CD4-positive, alpha-beta T cell (primary cell): ENCODE results near the gene CLINT1. TPM values are rescaled to one million over a fixed set of nuclear protein-coding genes. Genes with fewer than 3 reads are reported as not detected.

Experiments used
- ATAC-seq: fragments of 200-7000 bp; cut with Tn5 transposase; one replicate; pipeline ENCODE4 v1.10.0; 2022; ENCODE audit warnings: mild to moderate bottlenecking; ENCODE audit not compliant: poor library complexity
- CTCF ChIA-PET: fragments of 350-600 bp; sonication (Branson Sonifier 250); formaldehyde crosslinking; loops from one replicate; lab custom pipeline; 2021; ENCODE audit warnings: antibody characterized with exemption, inconsistent platforms; lab: Charles Lee
- POLR2A ChIA-PET: fragments of 350-600 bp; sonication (Branson Sonifier 250); formaldehyde crosslinking; loops from one replicate; lab custom pipeline; 2021; ENCODE audit warnings: antibody characterized with exemption, inconsistent platforms; lab: Charles Lee
- DNase-seq, 14 experiments: peaks; one replicate each; pipeline ENCODE4 v3.0.0-alpha.2; 2013 to 2020; ENCODE audit warnings: mixed read lengths in 2 of 14
- H3K27ac ChIP-seq, 2 donors: one replicate each; pipeline versions ENCODE4 v1.5.1 to v1.7.0; 2013; ENCODE audit warnings: low read length in 2 of 2, low read depth in 1 of 2, mild to moderate bottlenecking in 1 of 2
- H3K27me3 ChIP-seq, 2 experiments: 1 replicate in 1 of 2; 2 replicates in 1 of 2; pipeline versions ENCODE4 v1.6.1 to v1.7.0; 2013; ENCODE audit warnings: low read length in 2 of 2, control low read depth in 1 of 2, mild to moderate bottlenecking in 1 of 2, moderate library complexity in 1 of 2; ENCODE audit not compliant: insufficient read depth in 2 of 2, control insufficient read depth in 1 of 2
- H3K36me3 ChIP-seq: one replicate; pipeline ENCODE4 v1.6.1; 2013; ENCODE audit warnings: low read length, control low read depth; ENCODE audit not compliant: insufficient read depth
- H3K4me1 ChIP-seq: one replicate; pipeline ENCODE4 v1.6.1; 2013; ENCODE audit warnings: low read length, control low read depth; ENCODE audit not compliant: insufficient read depth
- H3K4me3 ChIP-seq: one replicate; pipeline ENCODE4 v1.5.1; 2013; ENCODE audit warnings: mild to moderate bottlenecking, low read length, moderate library complexity
- H3K9me3 ChIP-seq, 2 experiments: 1 replicate in 1 of 2; 2 replicates in 1 of 2; pipeline versions ENCODE4 v1.6.1 to v1.7.0; 2013; ENCODE audit warnings: low read length in 2 of 2, mild to moderate bottlenecking in 2 of 2, control low read depth in 1 of 2, moderate library complexity in 1 of 2; ENCODE audit not compliant: control insufficient read depth in 1 of 2, insufficient read depth in 1 of 2
- H3K27ac Mint-ChIP-seq: one replicate; pipeline ENCODE4 v1.8.0; 2020; ENCODE audit warnings: mixed read lengths
- H3K27me3 Mint-ChIP-seq: one replicate; pipeline ENCODE4 v1.8.0; 2021; ENCODE audit warnings: mixed read lengths
- H3K36me3 Mint-ChIP-seq: one replicate; pipeline ENCODE4 v1.8.0; 2021; ENCODE audit warnings: low read depth, mixed read lengths
- H3K4me1 Mint-ChIP-seq: one replicate; pipeline ENCODE4 v1.8.0; 2021; ENCODE audit warnings: low read depth, mixed read lengths
- H3K4me3 Mint-ChIP-seq: one replicate; pipeline ENCODE4 v1.8.0; 2020; ENCODE audit warnings: mild to moderate bottlenecking, mixed read lengths
- H3K9me3 Mint-ChIP-seq: one replicate; pipeline ENCODE4 v1.8.0; 2020; ENCODE audit warnings: mixed read lengths
- intact Hi-C, 2 experiments: fragments of 100-400 bp; cut with DNase I in 1 of 2; cut with micrococcal nuclease in 1 of 2; formaldehyde crosslinking; loops; one replicate each; pipeline versions ENCODE4 v1.15.1 to v1.9.0; 2023 to 2025; cut with DNase I, micrococcal nuclease
- total RNA-seq, 174 experiments: library from RNA in 2 of 174; stranded (reverse) in 2 of 174; gene quantifications; one replicate each; pipeline ENCODE4 v1.2.3 and lab custom pipeline; 2021 to 2026
- TF ChIP-seq, protein P1 (sequence below): fragments of 200-600 bp; IDR thresholded peaks from one replicate; pipeline ENCODE4 v1.8.0; 2022; ENCODE audit warnings: antibody characterized with exemption, mild to moderate bottlenecking

CLINT1 gene
- total RNA-seq, 2 experiments from 2014 or later, result 89.9 to 91.3 TPM

DNA sequence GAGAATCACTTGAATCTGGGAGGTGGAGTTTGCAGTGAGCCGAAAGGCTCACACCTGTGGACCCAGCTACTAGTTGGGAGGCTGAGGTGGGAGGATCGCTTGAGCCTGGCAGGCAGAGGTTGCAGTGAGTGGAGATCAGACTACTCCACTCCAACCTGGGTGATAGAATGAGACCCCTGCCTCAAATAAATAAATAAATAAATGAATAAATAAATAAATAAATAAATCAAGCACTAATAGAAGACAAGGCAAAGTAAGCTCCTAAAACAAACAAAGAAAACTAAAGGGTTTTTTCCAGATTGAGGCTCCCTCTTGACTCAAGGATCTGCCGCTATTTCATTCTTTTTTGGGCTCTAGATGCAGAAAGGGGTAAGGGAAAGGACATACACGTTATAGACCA, 34.7 kb upstream of the CLINT1 start:
- Mint-ChIP-seq H3K27ac (no peak overlapping the region), H3K36me3 (no peaks in the 10 kb centered on the region), H3K4me1 (peaks cover 15% of the 10 kb centered on the region), H3K27me3 (no peaks in the 10 kb centered on the region), H3K4me3 (no peak overlapping the region), H3K9me3 (no peaks in the 10 kb centered on the region)
- Histone ChIP-seq H3K4me3 (no peak overlapping the region), H3K36me3 (no peaks in the 10 kb centered on the region), H3K9me3 (no peaks in the 10 kb centered on the region), H3K27me3 (no peaks in the 10 kb centered on the region), H3K4me1 (peaks cover 8% of the 10 kb centered on the region), H3K27ac (no peak overlapping the region)
- ChIA-PET CTCF (no interaction called here), POLR2A (no interaction called here)
- ATAC-seq (no peak), DNase-seq (no peak)
- intact Hi-C loops, result no loop called here
- TF ChIP-seq, protein P1, sequence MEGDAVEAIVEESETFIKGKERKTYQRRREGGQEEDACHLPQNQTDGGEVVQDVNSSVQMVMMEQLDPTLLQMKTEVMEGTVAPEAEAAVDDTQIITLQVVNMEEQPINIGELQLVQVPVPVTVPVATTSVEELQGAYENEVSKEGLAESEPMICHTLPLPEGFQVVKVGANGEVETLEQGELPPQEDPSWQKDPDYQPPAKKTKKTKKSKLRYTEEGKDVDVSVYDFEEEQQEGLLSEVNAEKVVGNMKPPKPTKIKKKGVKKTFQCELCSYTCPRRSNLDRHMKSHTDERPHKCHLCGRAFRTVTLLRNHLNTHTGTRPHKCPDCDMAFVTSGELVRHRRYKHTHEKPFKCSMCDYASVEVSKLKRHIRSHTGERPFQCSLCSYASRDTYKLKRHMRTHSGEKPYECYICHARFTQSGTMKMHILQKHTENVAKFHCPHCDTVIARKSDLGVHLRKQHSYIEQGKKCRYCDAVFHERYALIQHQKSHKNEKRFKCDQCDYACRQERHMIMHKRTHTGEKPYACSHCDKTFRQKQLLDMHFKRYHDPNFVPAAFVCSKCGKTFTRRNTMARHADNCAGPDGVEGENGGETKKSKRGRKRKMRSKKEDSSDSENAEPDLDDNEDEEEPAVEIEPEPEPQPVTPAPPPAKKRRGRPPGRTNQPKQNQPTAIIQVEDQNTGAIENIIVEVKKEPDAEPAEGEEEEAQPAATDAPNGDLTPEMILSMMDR, result no peak

DNA sequence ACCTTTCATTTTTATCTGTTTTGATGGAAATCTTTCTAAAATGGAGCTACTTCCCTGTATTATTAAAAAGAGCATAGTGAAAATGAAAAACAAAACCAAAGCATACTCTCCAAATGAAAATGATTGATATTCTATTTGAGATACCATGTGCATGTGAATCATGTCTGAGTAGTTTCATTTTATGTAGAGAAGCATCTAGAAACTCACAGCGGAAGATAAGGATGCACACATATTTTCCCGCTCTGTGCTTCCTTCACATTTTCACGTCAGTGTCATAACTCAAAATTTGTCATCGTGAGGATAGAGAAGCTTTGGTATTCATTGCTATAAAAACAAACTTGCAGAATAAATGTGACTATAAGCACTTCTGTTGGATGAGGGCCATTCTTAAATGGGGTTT, 34.0 kb upstream of the CLINT1 start:
- no peak overlapping the region for H3K4me3 Mint-ChIP-seq
- Histone ChIP-seq H3K4me3 (no peak overlapping the region), H3K9me3 (no peaks in the 10 kb centered on the region), H3K27me3 (no peaks in the 10 kb centered on the region), H3K4me1 (peaks cover 8% of the 10 kb centered on the region), H3K36me3 (no peaks in the 10 kb centered on the region), H3K27ac (no peak overlapping the region)
- POLR2A ChIA-PET, result no interaction called here
- H3K9me3 Mint-ChIP-seq, result no peaks in the 10 kb centered on the region
- CTCF ChIA-PET, result no interaction called here
- TF ChIP-seq, protein P1, result no peak
- peaks cover 15% of the 10 kb centered on the region for H3K4me1 Mint-ChIP-seq
- no peaks in the 10 kb centered on the region for H3K27me3 Mint-ChIP-seq
- H3K36me3 Mint-ChIP-seq, result no peaks in the 10 kb centered on the region
- no peak for ATAC-seq
- no peak for DNase-seq
- intact Hi-C loops, result no loop called here
- H3K27ac Mint-ChIP-seq, result no peak overlapping the region

DNA sequence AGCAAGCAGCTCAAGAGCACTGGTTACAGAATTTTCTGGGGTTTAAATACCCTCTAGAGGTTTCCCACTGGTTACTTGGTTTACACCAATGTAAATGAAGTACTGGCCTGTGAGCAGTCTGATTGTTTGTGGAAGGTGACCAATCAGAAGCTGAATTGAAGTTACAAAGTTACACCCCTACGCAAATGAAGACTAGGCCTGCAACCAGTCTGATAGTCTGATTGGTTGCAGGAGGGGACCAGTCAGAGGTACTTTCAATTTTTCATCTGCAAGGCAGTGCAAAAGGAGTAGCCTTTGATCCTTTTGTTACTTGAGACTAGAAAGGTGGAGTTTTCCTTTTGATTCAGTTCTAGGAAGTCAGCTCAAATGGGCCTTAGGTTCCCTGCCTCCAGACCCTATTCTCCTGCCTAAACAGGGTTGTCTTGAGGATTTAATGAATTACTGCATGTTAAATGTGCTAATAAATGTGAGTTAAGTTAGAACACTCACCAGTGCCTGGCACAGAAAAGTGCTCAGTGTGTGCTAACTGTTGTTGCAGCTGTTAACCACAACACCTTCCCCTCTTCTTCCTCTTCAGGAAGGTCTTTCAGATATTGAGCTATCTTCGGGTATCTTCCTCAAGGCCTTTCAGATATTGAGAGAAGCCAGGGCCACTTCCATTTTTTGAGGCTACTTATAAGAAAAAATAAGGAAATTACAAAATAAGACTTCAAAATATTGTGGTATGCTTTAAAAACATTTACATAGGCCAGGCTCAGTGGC, 32.1 kb upstream of the CLINT1 start:
- peaks cover 15% of the 10 kb centered on the region for H3K4me1 Mint-ChIP-seq
- no peaks in the 10 kb centered on the region for H3K36me3 ChIP-seq

More for the DNA sequence above, 32.1 kb upstream of the CLINT1 start:
- H3K4me1 ChIP-seq, result peaks cover 8% of the 10 kb centered on the region
- Mint-ChIP-seq H3K27me3 (no peaks in the 10 kb centered on the region), H3K9me3 (no peaks in the 10 kb centered on the region), H3K27ac (peak overlapping the region; percentile 16), H3K36me3 (no peaks in the 10 kb centered on the region), H3K4me3 (no peak overlapping the region)
- H3K27me3 ChIP-seq, result no peaks in the 10 kb centered on the region
- POLR2A ChIA-PET, result interaction anchor here (0.8 to 1.0 kb wide), 2 partner anchors 30 to 45 kb away, joined by 3 read pairs; no protein-coding TSS in a partner anchor
- TF ChIP-seq, protein P1, result no peak
- CTCF ChIA-PET, result interaction anchor here (1.1 kb wide), 1 partner anchor 58 kb away, joined by 3 read pairs; no protein-coding TSS in a partner anchor
- intact Hi-C loops, result no loop called here
- ATAC-seq (peak; percentile 49), DNase-seq (peak in 3 of 14 experiments; percentile 32 to 48 (median 38))
- H3K9me3 ChIP-seq, result peaks cover 0 to 8% of the 10 kb centered on the region in 2 experiments
- H3K4me3 ChIP-seq, result no peak overlapping the region
- H3K27ac ChIP-seq, result no peak overlapping the region
